GM06990 (cell line): Measurements from ENCODE around the gene GFRA4.

ENCODE experiments used
- DNase-seq: peaks from one replicate; pipeline ENCODE4 v3.0.0-alpha.2; 2011; ENCODE audit not compliant: insufficient read length; ENCODE audit errors: extremely low read depth
- H3K27me3 ChIP-seq: replicated peaks from 2 replicates; pipeline ENCODE4 v1.6.0; 2011; ENCODE audit warnings: low read length; ENCODE audit not compliant: control insufficient read depth, insufficient read depth
- H3K36me3 ChIP-seq: 2 replicates; pipeline ENCODE4 v1.5.1; 2011; ENCODE audit warnings: low read length; ENCODE audit not compliant: control insufficient read depth, insufficient read depth
- H3K4me3 ChIP-seq: replicated peaks from 2 replicates; pipeline ENCODE4 v1.5.1; 2011; ENCODE audit warnings: low read depth, mild to moderate bottlenecking, control low read depth, low read length
- CTCF ChIP-seq: IDR thresholded peaks from 2 replicates; pipeline ENCODE4 v1.5.1; 2011; ENCODE audit warnings: low read length, control low read depth, mild to moderate bottlenecking, inconsistent platforms; ENCODE audit not compliant: insufficient read depth, poor library complexity, severe bottlenecking

Gene GFRA4

GRCh38 chr20:3652221-3652620, 11.0 kb downstream of the GFRA4 start:
- H3K27me3 ChIP-seq: no peaks in the 10 kb centered on the region
- no peak for DNase-seq
- no peak overlapping the region for H3K4me3 ChIP-seq
- H3K36me3 ChIP-seq: no peaks in the 10 kb centered on the region
- no peak for TF ChIP-seq CTCF

GRCh38 chr20:3651204-3651962, 11.8 kb downstream of the GFRA4 start:
- no peaks in the 10 kb centered on the region; the same call in 1 of the 2 replicates for H3K36me3 ChIP-seq
- no peak for DNase-seq
- TF ChIP-seq CTCF: no peak
- no peaks in the 10 kb centered on the region for H3K27me3 ChIP-seq
- no peak overlapping the region for H3K4me3 ChIP-seq

GRCh38 chr20:3648951-3649350, 14.2 kb downstream of the GFRA4 start:
- Histone ChIP-seq H3K36me3 (peaks cover 1% of the 10 kb centered on the region; the same call in 1 of the 2 replicates), H3K4me3 (no peak overlapping the region), H3K27me3 (no peaks in the 10 kb centered on the region)
- TF ChIP-seq CTCF: no peak
- DNase-seq: no peak

- no peak for DNase-seq
- peaks cover 1% of the 10 kb centered on the region; the same call in 1 of the 2 replicates for H3K36me3 ChIP-seq
- TF ChIP-seq CTCF: no peak
- no peaks in the 10 kb centered on the region for H3K27me3 ChIP-seq
- H3K4me3 ChIP-seq: no peak overlapping the region
These were observed 15.7 kb downstream of the GFRA4 start for GRCh38 chr20:3647473-3647872.

GRCh38 chr20:3646651-3647050, 16.5 kb downstream of the GFRA4 start:
- no peak for TF ChIP-seq CTCF
- Histone ChIP-seq H3K27me3 (no peaks in the 10 kb centered on the region), H3K36me3 (peaks cover 1% of the 10 kb centered on the region; the same call in 1 of the 2 replicates), H3K4me3 (no peak overlapping the region)
- DNase-seq: no peak
